VCaP (cell line): ENCODE measurements around the gene TREM2.

Experiments used
- H3K27ac ChIP-seq: fragments of 450-650 bp; 2 replicates; pipeline ENCODE4 v1.5.1; 2017
- CTCF ChIP-seq: fragments of 450-650 bp; conservative IDR thresholded peaks from 2 replicates; pipeline ENCODE4 v1.5.1; 2017; ENCODE audit warnings: mild to moderate bottlenecking, moderate library complexity

The TREM2 gene

GRCh38 chr6:41181566-41181965 lies 18.6 kb upstream of the TREM2 start:
- no peak for TF ChIP-seq CTCF
- H3K27ac ChIP-seq, result no peak overlapping the region

GRCh38 chr6:41179163-41179562 lies 16.2 kb upstream of the TREM2 start:
- H3K27ac ChIP-seq, result no peak overlapping the region
- TF ChIP-seq CTCF, result no peak

GRCh38 chr6:41177695-41178094 lies 14.8 kb upstream of the TREM2 start:
- TF ChIP-seq CTCF, result no peak
- no peak overlapping the region for H3K27ac ChIP-seq

GRCh38 chr6:41177287-41177686 lies 14.4 kb upstream of the TREM2 start:
- H3K27ac ChIP-seq, result no peak overlapping the region
- TF ChIP-seq CTCF, result no peak

- no peak overlapping the region for H3K27ac ChIP-seq
- no peak for TF ChIP-seq CTCF
These were observed 13.3 kb upstream of the TREM2 start for GRCh38 chr6:41176189-41176588.

- no peak overlapping the region for H3K27ac ChIP-seq
- no peak for TF ChIP-seq CTCF
These were observed 12.2 kb upstream of the TREM2 start for GRCh38 chr6:41175084-41175483.

GRCh38 chr6:41174610-41175009 lies 11.7 kb upstream of the TREM2 start:
- no peak overlapping the region for H3K27ac ChIP-seq
- no peak for TF ChIP-seq CTCF

- H3K27ac ChIP-seq, result no peak overlapping the region
- TF ChIP-seq CTCF, result no peak
These were observed 9.0 kb upstream of the TREM2 start for GRCh38 chr6:41171908-41172307.
